Sciatic nerve (tissue), 2 donors: Measurements from ENCODE around the gene TNNI3. TPM values are rescaled to one million over a fixed set of nuclear protein-coding genes. Genes with fewer than 3 reads are reported as not detected.
A peak's percentile ranks its signal among the peaks of the same experiment; 100 is the strongest.

Experiments used
- ATAC-seq: fragments of 200-7000 bp; cut with Tn5 transposase; one replicate; pipeline ENCODE4 v1.9.1; 2020; ENCODE audit warnings: mild to moderate bottlenecking, moderate library complexity
- DNase-seq: peaks from one replicate; pipeline ENCODE4 v3.0.0-alpha.2; 2020; ENCODE audit warnings: low spot score
- intact Hi-C: fragments of 100-400 bp; cut with DNase I; formaldehyde crosslinking; loops from one replicate; pipeline ENCODE4 v1.14.2; 2022
- total RNA-seq: library from RNA; stranded (reverse); fragmentation: NEBNext Ultra II Directional; extraction: Animal tissue kit (Norgen Biotek cat#: 25700); gene quantifications from one replicate; pipeline ENCODE4 v1.2.1, GENCODE V29; 2021
- donor health status: DM: no; HTN: no; CAD: no.
- donor health status: DM: no; HTN: no; CAD: no.

Gene TNNI3
- total RNA-seq, 1 donor from 2014 or later: not detected

DNA sequence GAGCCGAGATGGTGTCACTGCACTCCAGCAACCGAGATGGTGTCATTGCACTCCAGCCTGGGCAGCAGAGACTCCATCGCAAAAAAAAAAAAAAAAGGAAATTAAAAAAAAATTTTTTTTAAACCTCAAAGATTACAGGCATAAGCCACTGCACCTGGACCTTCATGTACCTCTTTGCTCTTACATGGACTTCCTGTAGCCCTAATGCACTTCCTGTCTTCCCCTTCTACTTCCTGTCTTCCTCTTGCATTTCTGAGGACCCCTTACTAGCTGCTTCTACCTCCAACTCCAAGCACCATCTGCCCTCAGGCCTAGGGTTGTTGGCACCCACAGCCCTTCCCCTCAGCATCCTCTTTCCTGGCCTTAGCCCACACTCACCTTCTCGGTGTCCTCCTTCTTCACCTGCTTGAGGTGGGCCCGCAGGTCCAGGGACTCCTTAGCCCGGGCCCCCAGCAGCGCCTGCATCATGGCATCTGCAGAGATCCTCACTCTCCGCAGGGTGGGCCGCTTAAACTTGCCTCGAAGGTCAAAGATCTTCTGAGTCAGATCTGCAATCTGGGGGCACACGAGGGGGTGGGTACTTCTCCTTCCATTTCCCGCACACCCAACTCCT, 3.8 kb downstream of the TNNI3 start:
- intact Hi-C loops: no loop called here
- ATAC-seq (no peak), DNase-seq (no peak)

DNA sequence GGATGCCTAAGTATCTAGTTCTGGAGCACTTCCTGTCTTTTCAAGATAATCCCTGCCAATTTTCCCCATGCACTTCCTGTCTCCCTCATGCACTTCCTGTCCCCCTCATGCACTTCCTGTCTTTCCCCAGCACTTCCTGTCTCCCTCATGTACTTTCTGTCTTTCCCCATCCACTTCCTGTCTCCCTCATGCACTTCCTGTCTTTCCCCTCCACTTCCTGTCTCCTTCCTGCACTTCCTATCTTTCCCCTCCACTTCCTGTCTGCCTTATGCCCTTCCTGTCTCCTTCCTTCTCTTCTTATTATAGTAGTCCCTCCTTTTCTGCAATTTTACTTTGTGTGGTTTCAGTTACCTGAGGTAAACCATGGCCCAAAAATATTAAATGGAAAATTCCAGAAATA, 5.5 kb downstream of the TNNI3 start:
- DNase-seq: no peak
- no peak for ATAC-seq
- intact Hi-C loops: no loop called here

DNA sequence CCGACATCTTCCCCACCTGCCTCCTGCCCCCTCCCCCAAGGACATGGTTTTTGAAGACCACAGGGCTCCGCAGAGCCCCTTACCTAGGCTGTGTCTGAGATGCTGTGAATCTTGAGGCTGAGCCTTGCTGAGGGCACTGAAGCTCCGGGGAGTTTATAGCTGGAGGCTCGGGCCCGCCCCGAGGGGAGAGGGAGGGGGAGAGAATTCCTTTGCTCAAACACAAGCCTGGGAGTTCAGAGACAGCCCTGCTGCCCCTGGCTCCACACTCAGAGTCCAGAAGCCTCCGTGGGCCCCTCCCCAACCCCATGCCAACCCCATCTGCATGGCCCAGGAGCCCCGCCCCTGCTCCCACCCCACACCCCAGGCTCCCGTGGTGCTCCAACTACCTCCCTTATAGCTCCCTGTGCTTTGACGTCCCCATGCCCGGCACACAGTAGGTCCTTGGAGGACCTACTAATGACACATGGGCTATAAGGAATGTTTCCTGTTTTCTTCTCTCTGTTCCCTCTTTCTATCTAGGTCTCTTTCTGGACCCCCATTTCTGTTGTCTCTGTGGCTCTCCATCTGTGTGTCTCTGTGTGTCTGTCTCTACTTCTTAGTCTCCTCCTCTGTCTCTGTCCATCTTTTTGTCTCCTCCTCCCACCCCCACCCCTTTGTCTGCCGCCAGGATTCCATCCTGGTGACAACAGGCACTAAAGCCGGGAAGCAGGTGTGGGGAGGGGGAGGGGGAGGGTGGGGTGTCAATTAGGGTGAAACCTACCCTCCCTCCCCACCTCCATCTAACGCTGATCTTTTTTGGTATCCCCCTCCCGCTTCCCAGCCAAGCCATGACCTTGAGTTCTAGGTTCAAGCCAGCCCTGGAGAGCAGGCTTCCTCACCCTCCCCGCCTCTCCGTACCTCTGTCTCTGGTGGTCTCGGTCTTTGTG, 8.2 kb downstream of the TNNI3 start, which contains the start of gene TNNT1:
TSS of gene TNNT1 (minus strand) at position 129 of the 926 bp plus-strand sequence. CDS start 2,049 bp downstream, outside the sequence.
- intact Hi-C loops: loop anchor here (5.0 kb wide), 1 partner anchor 353 kb away; no protein-coding TSS in a partner anchor
- no peak for DNase-seq
- ATAC-seq: no peak

DNA sequence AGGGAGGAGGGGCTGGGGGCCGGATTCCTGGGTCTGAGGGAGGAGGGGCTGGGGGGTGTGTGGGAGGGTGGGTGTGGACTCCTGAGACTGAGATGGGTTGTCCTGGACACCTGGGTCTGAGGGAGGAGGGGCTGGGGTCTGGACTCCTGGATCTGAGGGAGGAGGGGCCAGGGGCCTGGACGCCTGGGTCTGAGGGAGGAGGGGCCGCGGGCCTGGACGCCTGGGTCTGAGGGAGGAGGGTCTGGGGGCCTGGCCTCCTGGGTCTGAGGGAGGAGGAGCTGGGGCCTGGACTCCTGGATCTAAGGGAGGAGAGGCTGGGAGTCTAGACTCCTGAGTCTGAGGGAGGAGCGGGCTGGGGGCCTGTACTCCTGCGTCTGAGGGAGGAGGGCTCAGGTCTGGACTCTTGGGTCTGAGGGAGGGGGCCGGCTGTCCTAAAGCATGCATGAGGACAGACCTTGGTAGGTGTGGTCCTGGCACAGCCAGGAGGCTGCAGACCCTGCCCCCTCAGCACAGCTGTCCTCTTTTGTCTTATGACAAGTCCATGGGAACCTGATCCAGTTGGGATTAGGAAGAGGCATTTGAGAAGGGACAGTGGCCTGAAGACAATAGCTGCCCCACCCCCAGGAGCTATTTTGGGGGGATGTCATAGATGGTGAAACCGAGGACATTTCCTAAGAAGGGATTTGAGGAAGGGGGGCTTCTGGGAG, 9.8 kb downstream of the TNNI3 start:
- intact Hi-C loops: loop anchor here (5.0 kb wide), 1 partner anchor 355 kb away; no protein-coding TSS in a partner anchor
- DNase-seq (no peak), ATAC-seq (no peak)

DNA sequence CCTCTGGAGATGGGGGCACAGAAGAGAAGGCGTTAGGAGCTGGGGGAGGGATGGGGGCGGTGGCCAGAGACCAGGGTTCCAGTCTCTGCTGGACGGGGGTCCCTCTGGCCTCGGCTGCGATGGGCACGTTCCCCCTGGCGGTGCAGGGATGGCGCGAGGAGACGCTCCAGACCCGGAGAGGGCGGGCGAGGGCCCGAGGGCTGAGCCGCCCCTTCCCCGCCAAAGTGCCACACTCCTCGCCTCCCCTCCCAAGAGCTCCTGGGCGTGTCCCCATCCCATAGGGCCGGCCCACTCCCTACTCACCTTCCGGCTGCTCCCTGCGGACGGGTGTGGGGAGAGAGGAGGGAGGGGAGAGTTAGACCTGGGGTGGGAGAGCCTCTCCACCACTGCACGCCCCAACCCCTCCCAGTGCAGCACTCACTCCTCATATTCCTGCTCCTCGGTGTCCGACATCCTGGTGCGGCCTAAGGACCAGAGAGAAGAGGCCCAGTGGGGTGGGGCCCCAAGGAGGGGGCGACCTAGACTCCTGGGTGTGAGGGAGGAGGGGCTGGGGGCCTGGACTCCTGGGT, 10.7 kb downstream of the TNNI3 start:
- ATAC-seq (no peak), DNase-seq (no peak)
- intact Hi-C loops: loop anchor here (5.0 kb wide), 1 partner anchor 356 kb away; no protein-coding TSS in a partner anchor

DNA sequence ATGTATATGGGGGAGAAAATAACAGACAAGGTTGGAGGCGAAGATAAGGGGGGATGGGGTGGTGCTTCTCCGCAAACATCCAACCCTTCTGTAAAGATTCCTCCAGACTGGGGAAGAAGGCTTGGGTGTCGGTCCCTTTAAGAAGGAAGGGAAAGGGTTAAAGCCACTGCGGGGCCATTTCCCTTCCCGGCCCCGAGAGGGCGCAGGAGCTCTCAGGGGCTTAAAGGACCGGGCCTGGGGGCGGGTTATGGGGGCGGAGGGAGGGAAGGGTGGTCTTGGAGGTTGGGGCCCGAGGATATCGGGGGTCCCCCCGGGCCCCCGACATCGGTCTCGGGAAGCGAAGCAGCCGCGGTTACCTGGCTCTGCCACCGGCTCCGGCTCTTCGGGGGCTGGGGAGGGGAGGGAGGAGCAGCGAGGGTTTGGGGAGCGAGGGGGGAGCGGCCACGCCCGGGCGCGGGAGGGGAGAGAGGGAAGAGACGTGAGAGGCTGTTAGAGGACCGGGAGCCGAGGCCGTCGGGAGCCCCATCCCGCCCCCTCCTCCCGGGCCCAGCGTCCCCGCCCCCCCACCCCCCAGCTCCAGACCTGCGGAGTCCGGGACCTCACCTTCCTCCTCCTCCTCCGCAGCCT, 11.3 kb downstream of the TNNI3 start:
- intact Hi-C loops: loop anchor here (5.0 kb wide), 1 partner anchor 356 kb away; no protein-coding TSS in a partner anchor

DNA sequence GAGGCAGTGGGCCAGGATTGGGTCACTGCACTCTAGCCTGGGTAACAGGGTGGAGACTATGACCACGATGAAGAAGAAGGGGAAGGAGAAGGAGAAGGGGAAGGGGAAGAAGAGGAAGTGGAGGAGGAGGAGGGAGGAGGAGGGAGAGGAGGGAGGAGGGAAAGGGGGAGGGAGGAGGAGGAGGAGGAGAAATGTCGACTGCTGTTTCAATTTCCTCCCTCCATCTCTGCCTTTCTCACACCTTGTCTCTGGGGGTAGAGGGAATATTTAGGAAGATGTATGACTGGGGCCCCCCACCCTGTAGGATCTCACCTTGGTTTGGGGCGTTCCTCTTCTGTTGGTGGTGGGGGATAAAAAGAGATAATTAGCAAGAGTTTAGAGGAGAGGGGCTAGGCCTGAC, 12.3 kb downstream of the TNNI3 start:
- intact Hi-C loops: loop anchor here (5.0 kb wide), 1 partner anchor 357 kb away; no protein-coding TSS in a partner anchor
- ATAC-seq (no peak), DNase-seq (no peak)

More for the DNA sequence above, 11.3 kb downstream of the TNNI3 start:
- ATAC-seq (no peak), DNase-seq (no peak)

DNA sequence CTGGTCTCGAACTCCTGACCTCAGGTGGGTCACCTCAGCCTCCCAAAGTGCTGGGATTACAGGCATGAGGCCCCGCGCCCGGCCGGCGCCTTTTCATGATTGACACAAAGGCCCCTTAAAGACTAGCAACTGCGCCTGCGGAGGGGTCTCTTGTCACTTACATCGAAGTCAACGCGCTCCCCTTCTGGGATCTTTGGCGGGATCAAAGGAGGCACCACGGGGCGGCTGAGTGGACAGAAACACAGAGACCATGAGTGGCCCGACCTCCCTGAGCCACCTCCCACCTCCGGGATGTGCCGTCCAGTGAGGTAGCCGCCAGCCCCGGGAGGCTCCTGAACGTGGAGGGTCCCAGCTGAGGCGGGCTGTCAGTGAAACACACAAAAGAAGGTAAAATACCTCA, 15.8 kb downstream of the TNNI3 start:
- intact Hi-C loops: no loop called here
- ATAC-seq: peak; percentile 44
- no peak for DNase-seq

DNA sequence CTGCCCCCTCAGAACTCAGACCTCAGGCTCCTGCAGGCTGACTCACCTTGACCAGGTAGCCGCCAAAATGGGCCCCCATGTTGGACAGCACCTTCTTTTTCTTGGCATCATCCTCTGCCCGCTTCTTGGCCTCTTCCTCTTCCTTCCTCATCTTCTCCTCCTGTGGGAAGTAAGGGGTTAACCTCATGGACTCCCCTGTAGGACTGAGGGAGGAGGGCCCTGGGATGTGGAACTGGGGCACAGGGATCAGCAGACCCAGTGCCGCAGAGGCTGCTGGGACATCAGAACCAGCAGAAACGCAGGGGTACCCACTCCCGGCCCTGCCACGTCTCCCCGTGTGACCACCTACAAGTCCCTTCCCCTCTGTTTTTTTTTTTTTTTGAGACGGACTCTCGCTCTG, 19.6 kb downstream of the TNNI3 start:
- ATAC-seq: no peak
- intact Hi-C loops: no loop called here
- DNase-seq: no peak

DNA sequence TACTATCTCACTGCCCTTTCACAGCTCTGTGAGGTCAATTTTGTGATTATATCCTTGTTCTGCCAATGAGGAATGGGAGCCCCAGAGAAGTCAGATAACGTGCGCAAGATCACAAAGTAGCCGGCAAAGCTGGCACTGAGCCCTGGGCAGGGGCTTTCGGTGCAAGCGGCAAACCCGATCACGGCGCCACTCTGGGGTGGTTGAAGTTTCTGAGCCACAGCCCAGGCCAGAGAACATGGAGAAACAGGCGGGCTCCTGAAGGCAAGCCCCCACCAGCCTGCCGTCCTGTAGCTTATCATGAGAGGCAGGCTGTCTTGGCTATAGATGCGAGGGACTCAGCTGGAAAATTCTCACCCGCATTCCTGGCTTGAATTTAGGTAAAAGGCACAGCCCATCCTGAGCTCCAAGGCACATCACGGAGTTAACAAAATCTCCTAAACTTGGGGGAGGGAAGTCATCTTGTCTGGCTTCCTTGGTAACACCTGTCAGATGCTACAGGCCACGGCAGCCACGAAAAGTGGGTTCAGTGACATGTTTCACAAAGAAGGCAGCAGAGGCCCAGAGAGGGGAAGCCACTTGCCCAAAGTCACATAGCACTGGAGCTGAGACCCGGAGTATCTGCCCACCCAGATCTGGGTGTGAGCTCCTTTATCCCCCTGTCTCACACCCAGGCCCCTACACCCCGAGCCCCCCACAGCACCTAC, 21.0 kb downstream of the TNNI3 start:
- ATAC-seq: no peak
- intact Hi-C loops: no loop called here
- DNase-seq: no peak

DNA sequence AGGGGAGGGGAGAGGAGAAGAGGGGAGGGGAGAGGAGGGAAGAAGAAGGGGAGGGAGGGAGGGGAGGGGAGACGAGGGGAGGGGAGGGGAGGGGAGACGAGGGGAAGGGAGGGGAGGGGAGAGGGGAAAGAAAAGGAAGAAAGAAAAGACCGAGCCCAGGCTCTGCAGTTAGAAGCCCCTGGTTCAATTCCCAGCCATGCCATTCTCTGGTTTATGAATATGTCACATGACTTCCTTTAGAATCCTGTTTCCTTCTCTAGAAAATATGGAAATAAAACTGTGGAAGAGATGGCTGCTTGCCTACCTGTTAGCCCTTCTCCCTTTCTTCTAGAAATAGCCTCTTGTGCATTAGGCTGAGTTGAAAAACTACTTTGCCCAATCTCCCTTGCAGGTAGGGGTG, 22.8 kb downstream of the TNNI3 start:
- intact Hi-C loops: no loop called here
- DNase-seq: no peak
- ATAC-seq: no peak

DNA sequence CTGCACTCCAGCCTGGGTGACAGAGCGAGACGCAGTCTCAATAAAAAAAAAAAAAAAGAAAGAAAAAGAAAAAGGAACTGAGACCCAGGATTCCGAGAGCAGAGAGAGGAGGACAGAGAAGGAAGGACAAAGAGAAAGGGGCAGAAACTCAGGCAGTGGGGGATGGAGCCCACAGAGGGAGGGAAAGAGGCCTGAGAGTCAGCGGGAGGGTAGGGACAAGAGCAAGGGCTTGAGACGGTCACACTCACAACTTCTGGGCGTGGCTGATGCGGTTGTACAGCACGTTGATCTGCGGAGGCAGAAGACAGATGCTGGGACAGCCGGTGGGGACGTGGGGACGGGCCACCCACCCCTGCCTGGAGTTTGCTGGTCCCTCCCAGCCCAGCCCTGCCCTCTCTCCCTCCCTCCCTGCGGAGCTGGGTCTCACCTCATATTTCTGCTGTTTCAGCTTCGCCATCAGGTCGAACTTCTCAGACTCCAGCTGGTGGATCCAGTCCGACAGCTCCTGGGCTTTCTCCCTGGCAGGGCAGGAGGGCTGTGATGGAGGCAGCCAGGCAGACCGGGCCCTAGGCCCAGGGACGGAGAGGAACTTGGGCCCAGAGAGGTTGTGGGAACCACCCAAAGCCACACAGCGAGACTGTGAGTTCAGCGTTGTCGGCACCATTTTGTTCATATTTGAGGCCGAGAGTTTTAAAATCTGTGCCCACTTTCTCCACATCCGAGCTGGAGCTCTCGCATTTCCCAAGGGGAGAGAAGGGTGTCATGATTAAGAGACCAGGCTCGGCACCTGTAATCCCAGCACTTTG, 23.7 kb downstream of the TNNI3 start:
- no peak for DNase-seq
- ATAC-seq: no peak
- intact Hi-C loops: no loop called here

DNA sequence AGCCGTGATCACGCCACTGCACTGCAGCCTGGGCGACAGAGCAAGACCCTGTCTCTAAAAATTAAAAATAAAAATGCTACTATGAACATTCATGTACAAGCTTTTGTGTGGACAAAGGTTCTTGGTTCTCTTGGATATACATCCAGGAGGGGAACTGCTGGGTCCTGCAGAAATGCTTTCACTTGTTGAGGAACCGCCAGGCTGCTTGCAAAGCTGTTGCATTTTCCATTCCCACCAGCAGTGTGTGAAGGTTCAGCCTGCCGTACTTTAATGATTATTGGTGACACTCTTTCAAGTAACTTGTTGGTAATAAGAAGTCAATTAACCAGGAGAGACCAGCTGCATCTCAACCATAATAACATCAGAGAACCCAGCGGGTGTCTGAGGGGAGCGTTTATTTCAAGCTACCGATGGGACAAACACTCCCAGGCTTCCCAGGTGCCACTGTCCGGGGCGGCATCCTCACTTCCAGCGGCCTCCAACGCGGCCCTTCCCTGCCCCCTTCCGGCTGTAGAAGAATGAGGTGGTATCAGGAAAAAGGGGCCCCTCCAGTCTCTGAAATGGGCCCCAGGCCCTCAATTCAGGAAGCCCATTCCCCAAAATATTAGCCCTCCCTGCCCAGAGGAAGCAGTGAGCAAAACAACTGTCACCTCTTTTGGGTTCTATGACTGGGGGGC, 24.9 kb downstream of the TNNI3 start:
- DNase-seq (no peak), ATAC-seq (no peak)
- intact Hi-C loops: no loop called here

DNA sequence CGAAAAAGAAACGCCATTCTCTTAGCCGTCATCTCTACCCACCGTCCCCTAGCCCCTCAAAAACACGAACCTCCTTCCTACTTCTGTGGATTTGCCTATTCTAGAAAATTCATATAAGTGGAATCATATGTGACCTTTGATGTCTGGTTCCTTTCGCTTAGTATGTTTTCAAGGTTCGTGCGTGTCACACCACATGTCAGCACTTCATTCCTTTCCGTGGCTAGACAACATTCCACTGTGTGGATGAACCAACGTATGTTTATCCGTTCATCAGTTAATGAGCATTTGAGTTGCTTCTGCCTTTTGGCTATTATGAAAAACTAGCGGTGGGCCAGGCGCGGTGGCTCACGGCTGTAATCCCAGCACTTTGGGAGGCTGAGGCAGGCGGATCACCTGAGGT, 26.1 kb downstream of the TNNI3 start:
- intact Hi-C loops: no loop called here
- no peak for DNase-seq
- no peak for ATAC-seq

DNA sequence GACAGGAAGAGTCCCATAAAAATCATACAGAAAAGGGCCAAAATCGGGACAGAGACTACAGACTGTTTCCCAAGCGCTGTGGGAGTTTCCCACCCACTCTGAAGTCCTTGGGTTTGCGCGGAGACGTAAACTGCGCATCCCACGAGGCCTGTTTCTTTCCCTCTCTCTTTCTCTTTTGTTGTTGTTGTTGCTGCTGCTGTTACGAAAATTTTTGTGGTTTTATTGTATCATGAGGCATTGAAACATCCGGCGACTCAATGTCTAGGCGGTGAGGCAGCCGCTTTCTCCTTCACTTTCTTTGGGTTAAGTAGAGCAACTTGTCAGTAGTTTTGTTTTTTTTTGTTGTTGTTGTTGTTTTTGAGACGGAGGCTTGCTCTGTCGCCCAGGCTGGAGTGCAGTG, 38.5 kb downstream of the TNNI3 start:
- ATAC-seq (no peak), DNase-seq (no peak)
- intact Hi-C loops: no loop called here

DNA sequence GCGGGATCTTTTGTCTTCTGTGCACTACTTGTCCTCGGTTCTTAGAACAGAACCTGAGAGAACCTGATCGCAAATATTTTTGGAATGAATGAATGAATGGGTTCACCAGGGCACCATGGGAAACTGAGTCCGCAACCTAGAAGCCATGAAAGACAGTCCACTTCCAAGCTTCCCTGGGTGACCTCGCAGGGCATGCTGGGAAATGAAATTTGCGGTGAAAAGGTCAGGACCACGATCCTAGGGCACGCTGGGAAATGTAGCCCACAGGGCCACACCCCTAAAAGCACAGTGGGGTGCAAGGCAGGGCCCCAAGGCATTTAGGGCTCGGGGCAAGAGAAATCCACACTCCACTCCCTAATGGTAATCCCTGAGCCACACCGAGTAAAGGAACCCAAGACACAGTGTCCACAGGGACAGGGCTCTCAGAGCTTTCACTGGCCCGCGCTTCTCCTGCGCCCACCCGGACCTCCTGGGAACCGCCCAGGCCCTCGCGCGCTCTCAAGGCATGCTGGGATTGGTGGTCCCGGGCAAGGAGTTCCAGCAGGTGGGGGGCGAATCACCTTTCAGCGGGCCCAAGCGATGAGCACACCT, 39.0 kb downstream of the TNNI3 start:
- DNase-seq (peak; percentile 81), ATAC-seq (peak; percentile 44)
- intact Hi-C loops: no loop called here
